K562 (cell line): Measurements from ENCODE around the gene INHBE. TPM values are rescaled to one million over a fixed set of nuclear protein-coding genes. Genes with fewer than 3 reads are reported as not detected.

ENCODE experiments used
- ATAC-seq: fragments of 200-7000 bp; cut with Tn5 transposase; 3 replicates; pipeline ENCODE4 v1.9.1; 2020; ENCODE audit warnings: moderate library complexity
- BruUV-seq: library from RNA; stranded (reverse); fragments of 400-500 nt; replicated peaks from 2 replicates; lab custom pipeline; 2021; lab: Mats Ljungman, UMichigan
- CTCF ChIA-PET: fragments of 300-600 bp; formaldehyde crosslinking; extraction: SDS; loops from one replicate; lab custom pipeline; 2021; ENCODE audit warnings: low intra/inter-chr PET ratio; lab: Yijun Ruan, JAX
- POLR2A ChIA-PET: fragments of 300-600, 350-650 bp; sonication (Branson Sonifier 250); formaldehyde crosslinking; extraction: SDS; loops from one replicate; lab custom pipeline; 2021; ENCODE audit warnings: antibody characterized with exemption, inconsistent platforms; lab: Yijun Ruan, JAX
- DNase-seq, 4 experiments: peaks; one replicate each; pipeline versions ENCODE4 v3.0.0 to v3.0.0-alpha.2; 2011 to 2018; ENCODE audit warnings: low spot score in 3 of 4, mixed read lengths in 3 of 4; ENCODE audit errors: extremely low read depth in 1 of 4
- FAIRE-seq: peaks from 2 replicates; lab custom pipeline; 2011; peaks lifted over from hg19 to GRCh38; lab: Jason Lieb, UNC
- H2AFZ ChIP-seq: 2 replicates; pipeline ENCODE4 v1.6.0; 2011; ENCODE audit warnings: low read depth, low read length, control low read depth, inconsistent platforms
- H3K27ac ChIP-seq: fragments of 200-600 bp; 3 replicates; pipeline ENCODE4 v1.8.0; 2011; ENCODE audit warnings: low read depth, mild to moderate bottlenecking, control low read depth, inconsistent platforms, low read length, moderate library complexity, mixed read lengths; ENCODE audit errors: extremely low read depth
- H3K27me3 ChIP-seq, 2 experiments: fragments of 300-600 bp in 1 of 2; 2 replicates in 1 of 2; 3 replicates in 1 of 2; pipeline versions ENCODE4 v1.6.0 to v1.8.0; 2011; ENCODE audit warnings: inconsistent platforms in 2 of 2, low read length in 2 of 2, mild to moderate bottlenecking in 1 of 2, mixed read lengths in 1 of 2, moderate library complexity in 1 of 2; ENCODE audit not compliant: control insufficient read depth in 2 of 2, insufficient read depth in 2 of 2
- H3K36me3 ChIP-seq: fragments of 300-600 bp; 3 replicates; pipeline ENCODE4 v1.8.0; 2011; ENCODE audit warnings: mild to moderate bottlenecking, low read length, inconsistent platforms; ENCODE audit not compliant: control insufficient read depth, insufficient read depth
- H3K4me1 ChIP-seq, 2 experiments: fragments of 200-600 bp in 1 of 2; replicated peaks in 1 of 2; 2 replicates in 1 of 2; 3 replicates in 1 of 2; pipeline versions ENCODE4 v1.5.1 to v1.8.0; 2011; ENCODE audit warnings: inconsistent platforms in 2 of 2, low read length in 2 of 2, mild to moderate bottlenecking in 1 of 2, mixed read lengths in 1 of 2, moderate library complexity in 1 of 2; ENCODE audit not compliant: control insufficient read depth in 2 of 2, insufficient read depth in 2 of 2
- H3K4me2 ChIP-seq: 2 replicates; pipeline ENCODE4 v1.6.1; 2011; ENCODE audit warnings: low read length, control low read depth, inconsistent platforms, mixed read lengths; ENCODE audit not compliant: insufficient read depth
- H3K4me3 ChIP-seq: fragments of 200-600 bp; sonication (generic), shearing (Covaris generic); 2 replicates; pipeline ENCODE4 v1.5.1; 2016; ENCODE audit warnings: control low read depth, inconsistent platforms
- H3K79me2 ChIP-seq: fragments of 200-600 bp; 3 replicates; pipeline ENCODE4 v1.8.0; 2011; ENCODE audit warnings: low read length, inconsistent platforms; ENCODE audit not compliant: control insufficient read depth, insufficient read depth
- H3K9ac ChIP-seq, 2 experiments: 2 replicates each; pipeline versions ENCODE4 v1.6.0 to v1.6.1; 2011; ENCODE audit warnings: low read depth in 2 of 2, low read length in 2 of 2, control low read depth in 1 of 2, inconsistent platforms in 1 of 2, mild to moderate bottlenecking in 1 of 2, mixed read lengths in 1 of 2; ENCODE audit not compliant: insufficient read depth in 1 of 2
- H3K9me1 ChIP-seq: one replicate; pipeline ENCODE4 v1.6.0; 2011; ENCODE audit warnings: inconsistent platforms, mild to moderate bottlenecking, low read length, moderate library complexity; ENCODE audit not compliant: control insufficient read depth, insufficient read depth
- H3K9me3 ChIP-seq: replicated peaks from 2 replicates; pipeline ENCODE4 v1.5.1; 2011; ENCODE audit warnings: low read depth, low read length, inconsistent platforms; ENCODE audit not compliant: control insufficient read depth, insufficient read depth
- H4K20me1 ChIP-seq: replicated peaks from 2 replicates; pipeline ENCODE4 v1.6.1; 2011; ENCODE audit warnings: low read length, inconsistent platforms, mixed read lengths; ENCODE audit not compliant: control insufficient read depth, insufficient read depth
- ASH1L ChIP-seq: fragments of 450-650 bp; IDR thresholded peaks from 2 replicates; pipeline ENCODE4 v1.6.1; 2018; ENCODE audit warnings: borderline replicate concordance, mild to moderate bottlenecking, low read depth; ENCODE audit not compliant: partially characterized antibody
- HCFC1 ChIP-seq: IDR thresholded peaks from 2 replicates; pipeline ENCODE4 v1.6.1; 2012; ENCODE audit warnings: low read depth, low read length, improper control_type of control experiment
- HDAC2 ChIP-seq: fragments of 450-650 bp; IDR thresholded peaks from 2 replicates; pipeline ENCODE4 v1.6.1; 2016; ENCODE audit warnings: mild to moderate bottlenecking
- HMGN3 ChIP-seq: IDR thresholded peaks from 2 replicates; pipeline ENCODE4 v1.6.1; 2011; ENCODE audit warnings: borderline replicate concordance, low read depth, mild to moderate bottlenecking, mixed read lengths, low read length; ENCODE audit not compliant: insufficient read length; ENCODE audit errors: extremely low read depth
- HOMEZ ChIP-seq: fragments of 250-450 bp; sonication (Bioruptor Pico); IDR thresholded peaks from 2 replicates; pipeline ENCODE4 v1.4.0; 2020; ENCODE audit warnings: mild to moderate bottlenecking, moderate library complexity
- MYBL2 ChIP-seq, 2 experiments: fragments of 450-650 bp in 1 of 2; sonication (generic) in 1 of 2; formaldehyde crosslinking in 1 of 2; IDR thresholded peaks; 2 replicates each; pipeline versions ENCODE4 v1.6.1 to v1.8.1; 2017 to 2022; ENCODE audit warnings: borderline replicate concordance in 1 of 2, inconsistent platforms in 1 of 2, low read depth in 1 of 2, mild to moderate bottlenecking in 1 of 2, missing genetic modification reagents in 1 of 2, moderate library complexity in 1 of 2
- RFX1 ChIP-seq: fragments of 450-650 bp; IDR thresholded peaks from 2 replicates; pipeline ENCODE4 v1.6.1; 2016; ENCODE audit warnings: mild to moderate bottlenecking, moderate library complexity
- WGBS: fragments of 100-300 bp; shearing (Covaris generic); methylation state at CpG from one replicate; pipeline ENCODE4 v1.1.6; 2016; ENCODE audit warnings: low coverage, mixed read lengths; ENCODE audit not compliant: insufficient coverage; ENCODE audit errors: missing lambda C conversion rate; 5-methylcytosine and 5-hydroxymethylcytosine counted together
- in situ Hi-C: fragments of 300-500 bp; cut with MboI; formaldehyde crosslinking; loops from 4 replicates; pipeline ENCODE4 v1.15.0; 2018; ENCODE audit warnings: inconsistent platforms, mixed read lengths
- intact Hi-C: fragments of 100-400 bp; cut with micrococcal nuclease; formaldehyde crosslinking; loops from 2 replicates; pipeline ENCODE4 v1.14.2; 2022
- polyA plus RNA-seq, 8 experiments: library from polyadenylated mRNA; depleted of rRNA in 4 of 8; stranded (reverse) in 5 of 8; unstranded in 3 of 8; fragments of >200 nt; fragmentation: Nextera tagmentation in 2 of 8; fragmentation: Illumina TruSeq in 1 of 8; extraction: Ambion mirVana in 2 of 8; extraction: Trizol in 1 of 8; gene quantifications; 2 replicates each; pipeline versions ENCODE4 v1.2.1 to v1.2.3, GENCODE V29; 2011 to 2014; ENCODE audit warnings: inconsistent platforms in 1 of 8, missing spikeins in 1 of 8
- total RNA-seq, 7 experiments: library from RNA; depleted of rRNA in 6 of 7; stranded (reverse); fragments of >200 nt in 6 of 7; fragmentation: Illumina TruSeq in 2 of 7; extraction: Trizol in 2 of 7; gene quantifications; 2 replicates each; pipeline versions ENCODE4 v1.2.1 to v1.2.3, GENCODE V29; 2011 to 2021; ENCODE audit warnings: low replicate concordance in 1 of 7

Gene INHBE
- total and polyA plus RNA-seq, 9 of the 15 experiments (the other 6 are each of a cell fraction or from before 2014, with no cell fraction given), result 0.94 to 9.9 (median 7.3) TPM

- intact Hi-C loops, result loop anchor here (2.0 kb wide), 1 partner anchor 23 kb away; the partner anchor contains the start of gene INHBE
- no peak for ATAC-seq
- no peaks in the 10 kb centered on the region for H3K27me3 ChIP-seq
- peak overlapping the region; percentile 91 for H2AFZ ChIP-seq
- ChIA-PET POLR2A (interaction anchor here (1.5 kb wide), 1 partner anchor 24 kb away, joined by 6 read pairs; the partner anchor contains the start of gene INHBE), CTCF (no interaction called here)
- no peaks in the 10 kb centered on the region for H3K36me3 ChIP-seq
- no TSS peak for BruUV-seq
- FAIRE-seq, result no peak
- peaks cover 30% of the 10 kb centered on the region for H3K79me2 ChIP-seq
- H3K9me3 ChIP-seq, result no peaks in the 10 kb centered on the region
- peak overlapping the region; percentile 59 for H3K4me3 ChIP-seq
- in situ Hi-C loops, result no loop called here
- DNase-seq, result no peak
- H3K27ac ChIP-seq, result peak overlapping the region; percentile 98; the same call in 2 of the 3 replicates
- H4K20me1 ChIP-seq, result no peaks in the 10 kb centered on the region
- peak overlapping the region; percentile 75 for H3K4me2 ChIP-seq
- peak overlapping the region in 1 of 2 experiments; percentile 93; a peak in 2 of 4 replicates for H3K9ac ChIP-seq
- H3K9me1 ChIP-seq, result no peaks in the 10 kb centered on the region
- 52% methylated on average over 11 of the region's 11 CpGs for WGBS
- TF ChIP-seq HCFC1, result no peak
- no peak for TF ChIP-seq MYBL2 (IDR thresholded peaks at IDR 0.05; ENCODE audit: low read depth)
- TF ChIP-seq MYBL2 (CRISPR knock-in tag; IDR thresholded peaks at IDR 0.05; ENCODE audit: borderline replicate concordance), result no peak
- TF ChIP-seq HOMEZ (CRISPR knock-in tag), result no peak
- no peak for TF ChIP-seq HDAC2
- peak; percentile 17; the same call in 1 of the 2 replicates for TF ChIP-seq RFX1
- no peak for TF ChIP-seq ASH1L
- TF ChIP-seq HMGN3, result no peak
- H3K4me1 ChIP-seq, result peaks cover 17 to 18% of the 10 kb centered on the region in 2 experiments; a peak in 4 of 5 replicates
These were observed 23.4 kb upstream of the INHBE start for GRCh38 chr12:57431654-57432188.
